GM23338 (cell line): ENCODE results near the gene C11orf65. TPM values are rescaled to one million over a fixed set of nuclear protein-coding genes. Genes with fewer than 3 reads are reported as not detected.

Source experiments
- ATAC-seq: fragments of 200-7000 bp; cut with Tn5 transposase; 3 replicates; pipeline ENCODE4 v1.9.1; 2020
- DNase-seq: peaks from one replicate; pipeline ENCODE4 v3.0.0-alpha.2; 2015; ENCODE audit warnings: low spot score
- H2AFZ ChIP-seq: fragments of 200-600 bp; sonication (generic); 2 replicates; pipeline ENCODE4 v1.8.0; 2016; ENCODE audit warnings: antibody characterized with exemption, mild to moderate bottlenecking, moderate library complexity
- H3F3A ChIP-seq: fragments of 200-600 bp; sonication (generic); replicated peaks from 2 replicates; pipeline ENCODE4 v1.8.0; 2017; ENCODE audit warnings: antibody characterized with exemption, mixed run types, low read depth
- H3K27ac ChIP-seq: fragments of 200-600 bp; sonication (generic); 2 replicates; pipeline ENCODE4 v1.6.1; 2016; ENCODE audit warnings: low read depth
- H3K27me3 ChIP-seq: fragments of 200-600 bp; sonication (generic); 2 replicates; pipeline ENCODE4 v1.8.0; 2016; ENCODE audit warnings: mild to moderate bottlenecking, mixed run types, moderate library complexity; ENCODE audit not compliant: insufficient read depth
- H3K36me3 ChIP-seq: fragments of 200-600 bp; sonication (generic); 2 replicates; pipeline ENCODE4 v1.8.0; 2016; ENCODE audit warnings: mild to moderate bottlenecking; ENCODE audit not compliant: insufficient read depth
- H3K4me1 ChIP-seq: fragments of 200-600 bp; sonication (generic); 2 replicates; pipeline ENCODE4 v1.8.0; 2016; ENCODE audit warnings: mild to moderate bottlenecking, moderate library complexity; ENCODE audit not compliant: insufficient read depth
- H3K4me2 ChIP-seq: fragments of 200-600 bp; sonication (generic); 2 replicates; pipeline ENCODE4 v1.7.1; 2017; ENCODE audit warnings: mixed run types
- H3K4me3 ChIP-seq: fragments of 200-600 bp; sonication (generic); 2 replicates; pipeline ENCODE4 v1.6.1; 2016; ENCODE audit warnings: mixed run types
- H3K79me2 ChIP-seq: fragments of 200-600 bp; sonication (generic); replicated peaks from 2 replicates; pipeline ENCODE4 v1.8.0; 2017; ENCODE audit warnings: mild to moderate bottlenecking; ENCODE audit not compliant: insufficient read depth
- H3K9me2 ChIP-seq: fragments of 200-600 bp; sonication (generic); 2 replicates; pipeline ENCODE4 v1.8.0; 2017; ENCODE audit not compliant: insufficient read depth
- H4K20me1 ChIP-seq: fragments of 200-600 bp; sonication (generic); replicated peaks from 2 replicates; pipeline ENCODE4 v1.8.0; 2017; ENCODE audit warnings: mild to moderate bottlenecking; ENCODE audit not compliant: insufficient read depth
- H3K27ac Mint-ChIP-seq: 2 replicates; pipeline ENCODE4 v1.8.0; 2020; ENCODE audit warnings: inconsistent platforms, mild to moderate bottlenecking, moderate library complexity, mixed read lengths
- H3K27me3 Mint-ChIP-seq: 3 replicates; pipeline ENCODE4 v1.8.0; 2022; ENCODE audit warnings: low read depth, mild to moderate bottlenecking, moderate library complexity, mixed read lengths, inconsistent platforms; ENCODE audit not compliant: insufficient read depth, poor library complexity
- H3K36me3 Mint-ChIP-seq: 3 replicates; pipeline ENCODE4 v1.8.0; 2021; ENCODE audit warnings: low read depth, mild to moderate bottlenecking, inconsistent platforms, moderate library complexity, mixed read lengths
- H3K4me1 Mint-ChIP-seq: 3 replicates; pipeline ENCODE4 v1.8.0; 2020; ENCODE audit warnings: mild to moderate bottlenecking, inconsistent platforms, mixed read lengths
- H3K4me3 Mint-ChIP-seq: 3 replicates; pipeline ENCODE4 v1.8.0; 2021; ENCODE audit warnings: moderate library complexity, mild to moderate bottlenecking, inconsistent platforms, mixed read lengths
- H3K9me3 Mint-ChIP-seq: 3 replicates; pipeline ENCODE4 v1.8.0; 2020; ENCODE audit warnings: moderate library complexity, mild to moderate bottlenecking, inconsistent platforms, mixed read lengths
- CREB1 ChIP-seq: fragments of 250-450 bp; sonication (Bioruptor Pico); IDR thresholded peaks from 2 replicates; pipeline ENCODE4 v1.5.0; 2020; ENCODE audit warnings: low read depth, mild to moderate bottlenecking, moderate library complexity
- CTCF ChIP-seq, 2 experiments: fragments of 200-600 bp in 1 of 2; sonication (generic) in 1 of 2; conservative IDR thresholded peaks; 2 replicates each; pipeline versions ENCODE4 v1.5.1 to v1.6.1; 2016 to 2017; ENCODE audit warnings: antibody characterized with exemption in 2 of 2, low read depth in 2 of 2, mild to moderate bottlenecking in 2 of 2, moderate library complexity in 1 of 2
- ETS1 ChIP-seq: IDR thresholded peaks from 2 replicates; pipeline ENCODE4 v1.6.1; 2016; ENCODE audit warnings: antibody characterized with exemption
- EZH2 ChIP-seq: fragments of 200-600 bp; sonication (generic); IDR thresholded peaks from one replicate; pipeline ENCODE4 v1.8.0; 2017; ENCODE audit warnings: antibody characterized with exemption, mild to moderate bottlenecking, low read depth; ENCODE audit not compliant: unreplicated experiment
- EZH2phosphoT487 ChIP-seq: fragments of 200-600 bp; sonication (generic); IDR thresholded peaks from one replicate; pipeline ENCODE4 v1.8.1; 2018; ENCODE audit warnings: antibody characterized with exemption; ENCODE audit not compliant: unreplicated experiment
- JUNB ChIP-seq: IDR thresholded peaks from one replicate; pipeline ENCODE4 v1.6.1; 2016; ENCODE audit warnings: antibody characterized with exemption; ENCODE audit not compliant: unreplicated experiment
- NANOG ChIP-seq: IDR thresholded peaks from 2 replicates; pipeline ENCODE4 v1.6.1; 2016; ENCODE audit warnings: antibody characterized with exemption, borderline replicate concordance
- POLR2AphosphoS5 ChIP-seq: IDR thresholded peaks from 2 replicates; pipeline ENCODE4 v1.6.1; 2016; ENCODE audit warnings: antibody characterized with exemption, low read depth
- REST ChIP-seq: IDR thresholded peaks from one replicate; pipeline ENCODE4 v1.6.1; 2018; ENCODE audit warnings: antibody characterized with exemption; ENCODE audit not compliant: unreplicated experiment
- STAT1 ChIP-seq: IDR thresholded peaks from one replicate; pipeline ENCODE4 v1.6.1; 2016; ENCODE audit warnings: antibody characterized with exemption; ENCODE audit not compliant: unreplicated experiment
- ZNF114 ChIP-seq: fragments of 250-450 bp; sonication (Bioruptor Pico); IDR thresholded peaks from 2 replicates; pipeline ENCODE4 v1.5.0; 2020; ENCODE audit warnings: mild to moderate bottlenecking, moderate library complexity
- ZNF331 ChIP-seq: fragments of 250-450 bp; sonication (Bioruptor Pico); IDR thresholded peaks from 2 replicates; pipeline ENCODE4 v1.5.0; 2020; ENCODE audit warnings: low read depth, mild to moderate bottlenecking, moderate library complexity
- ZNF462 ChIP-seq: fragments of 250-450 bp; sonication (Bioruptor Pico); IDR thresholded peaks from 2 replicates; pipeline ENCODE4 v1.5.0; 2020; ENCODE audit warnings: mild to moderate bottlenecking, moderate library complexity
- polyA plus RNA-seq: library from polyadenylated mRNA; unstranded; fragments of >200 nt; fragmentation: Nextera tagmentation; extraction: Ambion mirVana; gene quantifications from 2 replicates; pipeline ENCODE4 v1.2.1, GENCODE V29; 2016
- total RNA-seq: library from RNA; depleted of rRNA; stranded (reverse); fragments of >200 nt; shearing (Covaris generic); gene quantifications from 2 replicates; pipeline ENCODE4 v1.2.3, GENCODE V29; 2014

The C11orf65 gene
- total and polyA plus RNA-seq, 2 experiments from 2014 or later: 0.21 to 1.7 TPM

- Histone ChIP-seq H3K9me2 (no peaks in the 10 kb centered on the region), H4K20me1 (no peaks in the 10 kb centered on the region), H2AFZ (no peak overlapping the region), H3K4me3 (no peak overlapping the region), H3K27ac (no peak overlapping the region), H3K4me2 (no peak overlapping the region), H3F3A (no peaks in the 10 kb centered on the region), H3K79me2 (no peaks in the 10 kb centered on the region), H3K27me3 (no peaks in the 10 kb centered on the region), H3K36me3 (no peaks in the 10 kb centered on the region), H3K4me1 (no peaks in the 10 kb centered on the region)
- Mint-ChIP-seq H3K4me1 (no peaks in the 10 kb centered on the region), H3K36me3 (peaks cover 11% of the 10 kb centered on the region), H3K27me3 (no peaks in the 10 kb centered on the region), H3K4me3 (no peak overlapping the region), H3K9me3 (peaks cover 21% of the 10 kb centered on the region), H3K27ac (no peak overlapping the region)
- TF ChIP-seq STAT1 (no peak), CTCF (conservative IDR thresholded peaks at IDR 0.05; ENCODE audit: low read depth in 2 of 2) (no peak), JUNB (no peak), POLR2AphosphoS5 (no peak), CREB1 (CRISPR knock-in tag) (no peak), NANOG (no peak), ZNF114 (CRISPR knock-in tag) (no peak), REST (no peak), EZH2 (no peak), ZNF331 (CRISPR knock-in tag) (no peak), ETS1 (no peak), EZH2phosphoT487 (no peak), ZNF462 (CRISPR knock-in tag) (no peak)
- DNase-seq (no peak), ATAC-seq (no peak)
These were observed 96.3 kb downstream of the C11orf65 start for GRCh38 chr11:108370990-108371389.
